Smooth muscle cell (in vitro differentiated cells): ENCODE measurements around the gene TUBB3. TPM values are rescaled to one million over a fixed set of nuclear protein-coding genes. Genes with fewer than 3 reads are reported as not detected.
A peak's percentile ranks its signal among the peaks of the same experiment; 100 is the strongest.

Experiments used
- DNase-seq: peaks from one replicate; lab custom pipeline; 2025; ENCODE audit not compliant: unreplicated experiment; lab: John Stamatoyannopoulos, UW
- H2AFZ ChIP-seq: fragments of 200-600 bp; sonication (generic); 2 replicates; pipeline ENCODE4 v1.6.0; 2016; ENCODE audit warnings: antibody characterized with exemption, low read depth, mild to moderate bottlenecking
- H3F3A ChIP-seq: fragments of 200-600 bp; sonication (generic); 2 replicates; pipeline ENCODE4 v1.6.0; 2017; ENCODE audit warnings: antibody characterized with exemption, low read depth
- H3K27ac ChIP-seq: fragments of 200-600 bp; sonication (generic); 2 replicates; pipeline ENCODE4 v1.5.1; 2016; ENCODE audit warnings: low read depth, mild to moderate bottlenecking
- H3K27me3 ChIP-seq: fragments of 200-600 bp; sonication (generic); 2 replicates; pipeline ENCODE4 v1.6.1; 2016; ENCODE audit warnings: low read depth, mild to moderate bottlenecking
- H3K36me3 ChIP-seq: fragments of 200-600 bp; sonication (generic); 2 replicates; pipeline ENCODE4 v1.5.1; 2016; ENCODE audit warnings: low read depth
- H3K4me1 ChIP-seq: fragments of 200-600 bp; sonication (generic); 2 replicates; pipeline ENCODE4 v1.5.1; 2016; ENCODE audit warnings: low read depth
- H3K4me2 ChIP-seq: fragments of 200-600 bp; sonication (generic); 2 replicates; pipeline ENCODE4 v1.6.0; 2016; ENCODE audit warnings: mild to moderate bottlenecking
- H3K4me3 ChIP-seq: fragments of 200-600 bp; sonication (generic); 2 replicates; pipeline ENCODE4 v1.5.1; 2016; ENCODE audit warnings: mild to moderate bottlenecking
- H3K79me2 ChIP-seq: fragments of 200-600 bp; sonication (generic); 2 replicates; pipeline ENCODE4 v1.6.0; 2016; ENCODE audit warnings: low read depth, mild to moderate bottlenecking
- H3K9ac ChIP-seq: fragments of 200-600 bp; sonication (generic); 2 replicates; pipeline ENCODE4 v1.6.0; 2016; ENCODE audit warnings: low read depth
- H3K9me3 ChIP-seq: fragments of 200-600 bp; sonication (generic); replicated peaks from 2 replicates; pipeline ENCODE4 v1.5.1; 2016; ENCODE audit warnings: low read depth
- H4K20me1 ChIP-seq: fragments of 200-600 bp; sonication (generic); 2 replicates; pipeline ENCODE4 v1.6.0; 2016; ENCODE audit warnings: low read depth
- WGBS: methylation state at CpG from one replicate; pipeline ENCODE4 v1.1.7; 2016; ENCODE audit warnings: low lambda C conversion rate; 5-methylcytosine and 5-hydroxymethylcytosine counted together
- polyA plus RNA-seq: library from polyadenylated mRNA; unstranded; fragments of >200 nt; fragmentation: Nextera tagmentation; extraction: Ambion mirVana; gene quantifications from 2 replicates; pipeline ENCODE4 v1.2.1, GENCODE V29; 2016
- total RNA-seq: library from RNA; depleted of rRNA; stranded (reverse); fragments of >200 nt; gene quantifications from 2 replicates; pipeline ENCODE4 v1.2.3, GENCODE V29; 2014
- TF ChIP-seq, protein P1 (sequence below): fragments of 200-600 bp; sonication (generic); IDR thresholded peaks from 2 replicates; pipeline ENCODE4 v1.5.1; 2017; ENCODE audit warnings: borderline replicate concordance, mild to moderate bottlenecking, antibody characterized with exemption; ENCODE audit not compliant: insufficient read depth, poor library complexity, severe bottlenecking

TUBB3 gene
- total and polyA plus RNA-seq, 2 experiments from 2014 or later = 198 to 234 TPM

DNA sequence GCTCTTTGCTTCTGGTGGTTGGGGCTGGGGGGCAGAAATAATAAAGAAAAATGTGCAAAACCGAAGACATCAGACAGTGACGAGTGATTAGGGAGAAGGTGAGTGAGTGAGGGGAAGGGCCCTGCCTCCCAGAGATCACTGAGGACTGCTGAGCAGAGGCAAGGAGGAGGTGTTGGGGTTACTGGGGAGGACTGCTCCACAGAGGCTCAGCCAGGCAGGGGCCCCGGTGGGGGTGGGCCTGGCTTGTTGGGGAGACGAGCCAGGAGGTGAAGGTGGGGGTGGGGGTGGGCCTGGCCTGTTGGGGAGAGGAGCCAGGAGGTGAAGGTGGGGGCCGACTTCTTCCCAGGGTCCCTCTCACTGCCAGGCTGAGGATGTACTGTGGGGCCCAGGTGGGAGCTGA lies 23.4 kb downstream of the TUBB3 start:
- H3K4me2 ChIP-seq = no peak overlapping the region
- no peak overlapping the region for H2AFZ ChIP-seq
- H3K4me3 ChIP-seq = no peak overlapping the region
- H3F3A ChIP-seq = no peaks in the 10 kb centered on the region
- H3K36me3 ChIP-seq = no peaks in the 10 kb centered on the region
- H3K27me3 ChIP-seq = no peaks in the 10 kb centered on the region
- H3K9ac ChIP-seq = no peak overlapping the region
- H3K4me1 ChIP-seq = no peaks in the 10 kb centered on the region
- H4K20me1 ChIP-seq = peaks cover 22% of the 10 kb centered on the region
- WGBS = 83% methylated on average over 4 of the region's 5 CpGs
- H3K79me2 ChIP-seq = peaks cover 23% of the 10 kb centered on the region
- DNase-seq = no peak
- TF ChIP-seq, protein P1, sequence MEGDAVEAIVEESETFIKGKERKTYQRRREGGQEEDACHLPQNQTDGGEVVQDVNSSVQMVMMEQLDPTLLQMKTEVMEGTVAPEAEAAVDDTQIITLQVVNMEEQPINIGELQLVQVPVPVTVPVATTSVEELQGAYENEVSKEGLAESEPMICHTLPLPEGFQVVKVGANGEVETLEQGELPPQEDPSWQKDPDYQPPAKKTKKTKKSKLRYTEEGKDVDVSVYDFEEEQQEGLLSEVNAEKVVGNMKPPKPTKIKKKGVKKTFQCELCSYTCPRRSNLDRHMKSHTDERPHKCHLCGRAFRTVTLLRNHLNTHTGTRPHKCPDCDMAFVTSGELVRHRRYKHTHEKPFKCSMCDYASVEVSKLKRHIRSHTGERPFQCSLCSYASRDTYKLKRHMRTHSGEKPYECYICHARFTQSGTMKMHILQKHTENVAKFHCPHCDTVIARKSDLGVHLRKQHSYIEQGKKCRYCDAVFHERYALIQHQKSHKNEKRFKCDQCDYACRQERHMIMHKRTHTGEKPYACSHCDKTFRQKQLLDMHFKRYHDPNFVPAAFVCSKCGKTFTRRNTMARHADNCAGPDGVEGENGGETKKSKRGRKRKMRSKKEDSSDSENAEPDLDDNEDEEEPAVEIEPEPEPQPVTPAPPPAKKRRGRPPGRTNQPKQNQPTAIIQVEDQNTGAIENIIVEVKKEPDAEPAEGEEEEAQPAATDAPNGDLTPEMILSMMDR = no peak
- no peaks in the 10 kb centered on the region for H3K9me3 ChIP-seq
- no peak overlapping the region for H3K27ac ChIP-seq

DNA sequence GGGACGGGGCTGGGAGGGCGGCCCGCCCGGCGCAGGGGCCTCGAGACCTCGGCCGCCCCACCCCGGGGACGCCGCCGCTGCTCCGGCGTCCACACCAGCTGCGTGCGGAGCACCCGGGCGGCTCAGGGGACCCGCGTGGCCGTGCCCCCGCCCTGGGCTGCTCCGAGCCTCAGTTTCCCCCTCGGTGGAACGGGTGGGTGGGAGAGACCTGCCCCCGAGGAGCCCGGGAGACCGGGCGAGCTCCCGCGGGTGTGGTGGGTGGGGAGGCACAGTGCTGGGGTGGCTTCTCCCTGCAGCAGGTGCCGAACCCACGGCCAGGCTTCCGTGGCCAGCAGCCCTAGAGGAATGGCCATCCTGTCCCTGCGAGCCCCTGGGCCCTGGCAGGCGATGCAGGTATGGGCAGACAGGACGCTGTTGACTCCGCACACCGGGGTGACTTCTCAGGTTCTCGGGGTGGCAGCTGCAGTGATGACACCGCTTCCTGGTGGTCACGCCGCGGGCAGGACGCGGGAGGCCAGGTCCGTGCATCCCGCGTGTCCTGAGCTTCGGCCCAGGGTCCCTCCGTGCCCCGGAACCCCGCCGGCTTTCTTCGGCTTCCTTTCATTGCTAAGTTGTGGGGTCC lies 26.1 kb downstream of the TUBB3 start:
- 52% methylated on average over 31 of the region's 55 CpGs for WGBS
- H3K27ac ChIP-seq = no peak overlapping the region
- peak overlapping the region; percentile 96 for H3K4me2 ChIP-seq
- TF ChIP-seq, protein P1 = no peak
- H4K20me1 ChIP-seq = peaks cover 48% of the 10 kb centered on the region
- peak overlapping the region; percentile 76 for H3K4me3 ChIP-seq
- peak overlapping the region; percentile 73 for H3K9ac ChIP-seq
- DNase-seq = no peak
- H3F3A ChIP-seq = no peaks in the 10 kb centered on the region
- no peaks in the 10 kb centered on the region for H3K9me3 ChIP-seq
- no peak overlapping the region for H2AFZ ChIP-seq
- H3K4me1 ChIP-seq = no peaks in the 10 kb centered on the region
- no peaks in the 10 kb centered on the region for H3K27me3 ChIP-seq
- peaks cover 34% of the 10 kb centered on the region for H3K79me2 ChIP-seq
- H3K36me3 ChIP-seq = no peaks in the 10 kb centered on the region

DNA sequence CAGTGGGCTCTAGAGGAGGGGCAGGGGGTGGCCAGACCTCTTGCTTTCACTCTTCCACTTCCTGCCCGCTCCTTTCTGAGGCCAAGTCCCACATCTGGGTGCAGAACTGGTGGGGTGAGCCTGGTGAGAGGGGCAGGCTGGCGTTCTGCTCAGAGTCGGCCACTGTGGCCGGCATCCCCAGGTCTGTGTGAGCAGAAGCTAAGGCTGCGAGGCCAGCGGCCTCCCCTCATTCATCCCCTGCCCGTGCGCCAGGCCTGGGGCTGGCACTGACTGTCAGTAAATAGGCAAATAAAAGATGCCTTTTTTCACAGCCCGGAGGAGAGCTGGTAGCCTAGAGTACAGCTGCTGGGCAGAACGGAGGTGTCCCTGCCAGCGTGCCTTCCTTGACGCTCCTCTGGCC lies 26.6 kb downstream of the TUBB3 start:
- TF ChIP-seq, protein P1 = no peak
- no peak overlapping the region for H2AFZ ChIP-seq

DNA sequence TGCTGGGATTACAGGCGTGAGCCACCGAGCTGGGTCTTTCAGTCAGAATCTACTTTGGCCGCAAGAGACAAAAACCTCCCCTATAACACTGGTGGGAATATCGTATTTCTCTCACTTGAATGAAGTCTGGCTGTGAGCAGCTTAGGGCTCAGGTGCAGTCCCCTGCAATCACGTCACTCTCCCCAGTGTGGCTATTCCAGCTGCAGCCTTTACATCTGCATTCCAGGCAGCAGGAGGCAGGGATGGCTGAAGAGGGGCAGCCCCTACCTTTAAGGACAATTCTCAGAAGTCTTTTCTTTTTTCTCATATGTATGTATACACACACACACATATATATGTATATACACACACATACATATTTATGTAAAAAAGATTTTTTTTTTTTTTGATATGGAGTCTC lies 28.4 kb downstream of the TUBB3 start:
- Histone ChIP-seq H3K4me1 (no peaks in the 10 kb centered on the region), H3K4me2 (no peak overlapping the region), H2AFZ (no peak overlapping the region), H3K4me3 (no peak overlapping the region), H4K20me1 (peaks cover 60% of the 10 kb centered on the region), H3K9me3 (no peaks in the 10 kb centered on the region), H3K27ac (no peak overlapping the region), H3K79me2 (peaks cover 34% of the 10 kb centered on the region), H3K9ac (no peak overlapping the region), H3F3A (no peaks in the 10 kb centered on the region), H3K27me3 (no peaks in the 10 kb centered on the region), H3K36me3 (no peaks in the 10 kb centered on the region)
- 96% methylated on average over 5 of the region's 5 CpGs for WGBS
- DNase-seq = no peak
- TF ChIP-seq, protein P1 = no peak

More for the DNA sequence above, 26.6 kb downstream of the TUBB3 start:
- Histone ChIP-seq H3K4me1 (no peaks in the 10 kb centered on the region), H3K27me3 (no peaks in the 10 kb centered on the region), H3K4me3 (peak overlapping the region; percentile 76), H3K79me2 (peaks cover 34% of the 10 kb centered on the region), H3K36me3 (no peaks in the 10 kb centered on the region), H3K27ac (no peak overlapping the region), H3F3A (no peaks in the 10 kb centered on the region), H4K20me1 (peaks cover 52% of the 10 kb centered on the region), H3K9me3 (no peaks in the 10 kb centered on the region), H3K4me2 (peak overlapping the region; percentile 96), H3K9ac (no peak overlapping the region)
- no peak for DNase-seq
- 93% methylated on average over 12 of the region's 12 CpGs for WGBS
